ENCODE results near the gene PLAAT4.

Gene PLAAT4, protein sequence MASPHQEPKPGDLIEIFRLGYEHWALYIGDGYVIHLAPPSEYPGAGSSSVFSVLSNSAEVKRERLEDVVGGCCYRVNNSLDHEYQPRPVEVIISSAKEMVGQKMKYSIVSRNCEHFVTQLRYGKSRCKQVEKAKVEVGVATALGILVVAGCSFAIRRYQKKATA

DNA sequence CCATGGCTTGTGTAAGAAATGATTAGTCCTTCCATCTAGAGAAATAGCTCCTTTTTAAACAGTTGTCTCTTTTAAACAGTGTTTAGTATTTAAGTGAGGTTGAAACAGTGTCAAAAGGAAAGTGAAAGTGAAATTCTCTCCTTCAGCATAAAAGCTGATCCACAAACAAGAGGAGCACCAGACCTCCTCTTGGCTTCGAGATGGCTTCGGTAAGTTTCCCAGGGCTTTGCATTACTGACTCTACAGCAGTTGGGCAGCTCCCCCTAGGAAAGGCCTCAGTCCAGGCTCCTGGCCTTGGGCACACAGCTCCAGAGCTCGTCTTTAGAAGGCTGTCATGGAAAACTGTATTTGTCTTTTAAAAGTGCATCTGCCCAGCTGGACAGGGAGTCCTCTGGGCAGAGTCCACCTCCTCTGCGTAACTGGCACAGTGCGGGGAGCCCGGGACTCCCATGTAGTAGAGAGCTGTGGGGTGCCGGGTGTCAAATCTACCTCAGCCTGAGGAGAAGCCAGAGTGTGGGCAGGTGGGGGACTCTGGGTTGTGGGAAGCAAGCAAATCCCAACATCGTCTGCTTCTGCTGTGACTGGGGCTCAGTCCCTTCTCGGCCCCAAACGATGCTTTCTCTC is at the start of gene PLAAT4:
Gene PLAAT4 (plus strand): TSS at position 140 of the 624 bp plus-strand sequence. CDS start 61 bp downstream, at position 201.
- no peak for DNase-seq (ENCODE audit: low spot score)

- DNase-seq (ENCODE audit: low spot score), result no peak
Measured at GRCh38 chr11:63488789-63489188, 47.8 kb upstream of the PLAAT4 start.

DNA sequence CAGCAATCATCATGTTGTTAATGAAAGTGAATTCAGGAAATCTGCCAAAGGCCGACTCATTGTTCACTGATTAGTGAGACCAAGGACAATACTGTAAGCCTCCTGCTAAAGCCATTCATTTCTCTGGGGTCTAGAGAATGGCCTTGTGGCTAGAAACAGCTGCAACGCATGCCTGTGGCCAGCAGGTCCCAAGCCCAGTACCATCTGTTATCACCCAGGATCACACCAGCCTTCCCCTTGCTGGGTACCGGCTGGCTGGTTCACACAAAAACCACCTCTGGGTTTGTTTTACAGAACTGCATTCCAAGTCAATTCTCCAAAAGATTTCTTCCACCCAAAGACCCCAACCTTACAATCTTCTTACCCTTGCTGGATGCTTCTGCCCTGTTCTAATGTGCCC is 46.7 kb upstream of the PLAAT4 start:
- DNase-seq (ENCODE audit: low spot score), result no peak

GRCh38 chr11:63490551-63491239 is 45.9 kb upstream of the PLAAT4 start, which contains the start of gene PLAAT5:
Gene PLAAT5 (minus strand): TSS chr11:63491167. CDS start chr11:63491034, 133 bp downstream.
- DNase-seq (ENCODE audit: low spot score), result peak; percentile 73

DNA sequence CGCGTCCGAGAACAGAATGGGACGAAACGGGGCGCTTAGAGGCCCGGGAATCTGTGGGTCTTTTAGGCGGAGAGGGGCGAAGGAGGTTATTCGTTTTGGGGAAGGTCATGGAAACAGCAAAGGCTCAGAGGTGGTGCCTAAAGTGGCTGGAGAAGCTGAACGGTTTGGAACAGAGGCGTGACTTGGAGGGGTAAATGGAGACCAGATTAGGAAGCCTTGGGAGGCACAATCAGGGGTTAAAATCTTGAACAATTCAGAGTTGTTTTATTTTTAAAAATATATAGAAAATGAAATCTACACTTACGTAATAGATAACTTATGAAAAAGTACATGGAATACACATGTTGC is 45.4 kb upstream of the PLAAT4 start:
- DNase-seq (ENCODE audit: low spot score), result no peak

DNA sequence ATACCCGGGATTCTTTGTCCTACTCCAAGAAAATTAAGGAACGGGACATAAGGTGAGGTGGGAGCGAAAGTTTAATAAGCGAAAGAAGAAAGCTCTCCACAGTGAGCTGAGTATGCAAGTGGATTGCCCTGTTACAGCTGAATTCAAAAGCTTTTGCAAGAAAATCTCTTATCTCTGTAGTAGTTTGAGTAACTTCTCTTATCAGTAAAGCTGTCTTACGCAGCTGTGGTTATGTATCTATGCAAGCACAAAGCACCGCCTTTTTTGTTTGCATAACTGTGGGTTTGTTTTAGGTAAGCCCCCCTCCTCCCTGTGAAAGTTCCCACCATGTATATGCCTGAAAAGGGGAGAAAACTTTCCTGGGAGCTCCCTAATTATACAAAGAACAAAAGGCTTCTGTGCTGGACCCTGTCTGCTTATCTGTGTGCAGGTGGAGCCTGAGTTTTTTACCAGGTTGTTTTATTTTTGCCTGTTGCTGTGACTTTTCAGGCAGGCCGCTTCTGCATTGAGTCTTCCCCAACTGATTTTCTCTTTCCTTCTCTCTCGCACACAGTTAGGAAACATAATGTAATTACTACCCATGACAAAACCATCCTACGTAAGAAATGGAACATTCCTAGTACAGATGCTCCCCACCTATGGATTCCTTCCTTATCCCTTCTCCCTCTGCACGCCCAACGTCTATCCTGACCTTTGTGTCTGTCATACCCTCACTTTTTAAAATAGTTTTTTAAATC is 44.8 kb upstream of the PLAAT4 start:
- no peak for DNase-seq (ENCODE audit: low spot score)

- no peak for DNase-seq (ENCODE audit: low spot score)
Measured at GRCh38 chr11:63492441-63492840, 44.2 kb upstream of the PLAAT4 start.

GRCh38 chr11:63493127-63493526 is 43.5 kb upstream of the PLAAT4 start:
- DNase-seq (ENCODE audit: low spot score), result no peak

GRCh38 chr11:63494975-63495374 is 41.6 kb upstream of the PLAAT4 start:
- DNase-seq (ENCODE audit: low spot score), result no peak

DNA sequence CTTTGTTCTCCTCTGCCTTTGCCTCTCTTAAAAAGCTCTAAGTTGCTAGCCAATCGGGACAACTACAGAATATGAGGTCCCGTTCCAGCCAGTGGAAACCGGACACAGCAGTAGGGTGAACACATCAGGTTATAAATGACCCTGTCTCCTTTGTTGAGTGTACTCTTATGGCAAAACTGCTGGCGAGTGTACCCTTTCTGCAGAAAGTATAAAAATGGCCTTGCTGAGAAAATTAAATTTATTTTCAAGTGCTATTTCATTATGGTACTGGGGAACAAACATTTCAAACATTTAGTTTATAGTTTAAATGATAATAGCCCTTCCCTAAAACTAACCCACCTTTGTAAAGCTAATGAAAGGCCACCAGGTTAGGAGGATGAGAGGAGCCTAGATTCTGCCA is 36.7 kb upstream of the PLAAT4 start:
- no peak for DNase-seq (ENCODE audit: low spot score)

DNA sequence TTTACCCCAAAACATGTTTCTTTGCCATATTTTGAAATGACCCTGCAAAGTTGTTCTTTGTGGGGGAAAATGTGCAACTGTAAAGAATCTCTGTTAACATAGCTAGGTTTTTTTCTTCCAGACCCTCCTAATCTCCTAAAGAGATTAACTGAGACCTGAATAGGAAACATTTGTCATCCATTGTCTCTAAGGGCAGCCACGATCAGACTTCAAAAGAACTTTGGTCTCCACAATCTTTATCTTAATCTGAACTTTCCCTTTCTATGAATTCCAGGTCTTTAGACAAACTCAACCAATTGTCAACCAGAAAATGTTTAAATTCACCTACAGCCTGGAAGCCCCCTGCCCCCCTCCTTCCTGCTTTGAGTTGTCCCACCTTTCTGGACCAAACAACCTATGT is 35.4 kb upstream of the PLAAT4 start:
- DNase-seq (ENCODE audit: low spot score), result no peak

GRCh38 chr11:63502252-63502820 is 34.3 kb upstream of the PLAAT4 start:
- no peak for DNase-seq (ENCODE audit: low spot score)

DNA sequence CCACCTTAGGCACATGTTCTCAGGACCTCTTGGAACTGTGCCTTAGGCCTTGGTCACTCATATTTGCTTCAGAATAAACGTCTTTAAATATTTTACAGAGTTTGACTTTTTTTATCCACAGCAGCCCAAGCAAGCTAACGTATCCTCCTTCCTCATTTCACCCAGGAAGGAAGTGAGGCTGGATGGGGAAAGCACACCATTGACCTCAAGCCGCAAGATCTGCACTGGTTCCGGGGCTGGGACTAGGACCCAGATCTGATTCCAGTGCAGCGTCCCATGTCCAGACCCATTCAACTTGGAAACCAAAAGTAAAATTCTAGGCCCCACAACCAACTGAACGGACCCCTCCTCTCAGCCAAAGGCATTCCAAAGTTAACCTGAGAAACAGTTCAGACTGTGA is 33.1 kb upstream of the PLAAT4 start:
- DNase-seq (ENCODE audit: low spot score), result no peak

DNA sequence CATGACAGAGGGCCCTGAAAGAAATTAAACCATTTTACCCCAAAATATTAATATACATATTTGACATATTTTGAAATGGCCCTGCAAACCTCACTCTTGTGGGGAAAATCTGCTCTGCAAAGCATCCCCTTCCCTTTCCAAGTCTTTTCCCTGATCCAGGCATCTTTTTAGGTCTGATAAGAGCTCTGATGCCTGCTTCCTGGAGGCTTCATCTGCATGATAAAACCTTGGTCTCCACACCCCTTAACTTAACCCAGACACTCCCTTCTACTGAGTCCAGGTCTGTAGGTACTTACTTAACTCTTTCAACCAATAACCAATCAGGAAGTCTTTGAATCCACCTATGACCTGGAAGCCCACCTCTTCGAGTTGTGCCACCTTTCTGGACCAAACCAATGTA is 32.6 kb upstream of the PLAAT4 start:
- DNase-seq (ENCODE audit: low spot score), result no peak

DNA sequence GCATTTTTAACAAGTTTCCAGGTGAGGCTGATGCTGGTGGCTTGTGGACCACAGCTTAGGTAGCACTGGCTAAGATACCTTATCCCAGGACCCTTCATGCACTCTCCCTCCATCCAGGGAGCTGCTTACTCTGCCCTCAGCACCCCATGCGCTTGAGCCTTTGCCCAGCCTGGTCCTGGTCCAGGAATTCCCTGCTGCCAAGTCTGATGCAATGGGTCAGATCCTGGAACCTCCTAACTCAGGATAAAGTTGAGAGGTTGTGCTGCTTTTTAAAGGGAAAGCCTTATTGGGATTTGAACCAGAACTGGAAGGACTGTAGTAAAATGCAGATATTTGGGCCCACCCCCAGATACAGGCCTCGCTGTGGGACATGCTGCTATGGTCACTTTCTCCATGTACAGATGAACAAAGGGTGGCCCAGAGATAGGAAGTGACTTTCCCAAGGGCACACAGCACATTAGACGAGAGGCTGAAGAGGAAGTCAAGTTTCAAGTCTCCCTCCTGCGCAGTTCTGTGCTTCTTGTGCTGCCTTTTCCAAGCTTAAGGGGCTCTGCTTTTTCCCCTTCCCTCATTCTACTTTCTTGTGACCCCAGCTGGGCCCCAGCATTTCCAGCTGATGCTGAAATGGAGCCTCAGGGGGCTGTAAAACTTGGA is 31.5 kb upstream of the PLAAT4 start:
- no peak for DNase-seq (ENCODE audit: low spot score)

DNA sequence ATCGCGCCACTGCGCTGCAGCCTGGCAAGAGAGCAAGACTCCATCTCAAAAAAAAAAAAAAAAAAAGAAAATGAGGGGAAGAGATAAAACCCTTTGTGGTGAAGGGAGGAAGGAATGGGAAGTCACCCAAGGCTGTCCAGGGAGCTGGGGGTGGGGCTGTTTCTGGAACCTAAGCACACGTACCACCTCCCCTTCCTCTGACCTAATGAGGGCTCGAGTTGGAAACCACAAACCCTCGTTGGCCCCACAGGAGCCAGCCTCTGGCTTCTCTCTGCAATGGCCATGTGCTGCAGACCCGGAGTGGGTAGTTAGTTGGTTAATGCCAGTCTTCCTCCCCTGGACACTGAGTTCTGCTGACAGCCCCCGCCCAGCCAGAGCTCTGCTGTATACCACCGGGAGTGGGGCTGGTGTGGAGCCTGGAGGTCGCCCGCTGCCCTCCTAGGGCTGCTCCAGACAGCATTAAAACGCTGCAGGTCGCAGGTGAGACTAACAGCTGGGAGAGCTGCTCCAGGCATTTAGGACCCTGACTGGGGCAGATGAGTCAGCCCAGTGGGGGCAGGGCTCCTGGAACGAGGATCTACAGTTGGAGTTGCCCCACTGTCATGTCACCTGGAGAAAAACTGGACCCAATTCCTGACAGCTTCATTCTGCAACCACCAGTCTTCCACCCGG is 30.6 kb upstream of the PLAAT4 start, which contains the start of gene LGALS12:
Gene LGALS12 (plus strand): TSS at position 228 of the 672 bp plus-strand sequence. CDS start 375 bp downstream, at position 603.
- no peak for DNase-seq (ENCODE audit: low spot score)

DNA sequence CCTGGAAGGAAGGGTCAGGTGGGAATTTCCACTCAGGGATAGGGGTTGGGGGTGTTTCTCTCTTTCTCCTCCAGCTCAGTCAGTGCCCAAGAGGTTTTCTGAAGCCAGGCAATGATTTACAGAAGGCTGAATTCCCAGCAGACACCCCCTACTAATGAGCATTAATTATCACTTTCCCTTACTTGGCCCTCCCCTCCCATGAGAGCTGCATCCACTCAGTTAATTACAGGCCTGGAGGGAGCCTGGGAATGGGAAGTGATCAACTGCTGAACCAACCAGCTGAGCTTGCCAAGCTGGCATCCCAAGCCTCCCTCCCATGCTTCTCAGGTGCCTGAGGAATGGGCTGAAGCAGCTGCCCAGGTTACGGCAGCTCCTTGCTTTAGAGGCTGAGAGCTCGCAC is 29.7 kb upstream of the PLAAT4 start:
- no peak for DNase-seq (ENCODE audit: low spot score)

DNA sequence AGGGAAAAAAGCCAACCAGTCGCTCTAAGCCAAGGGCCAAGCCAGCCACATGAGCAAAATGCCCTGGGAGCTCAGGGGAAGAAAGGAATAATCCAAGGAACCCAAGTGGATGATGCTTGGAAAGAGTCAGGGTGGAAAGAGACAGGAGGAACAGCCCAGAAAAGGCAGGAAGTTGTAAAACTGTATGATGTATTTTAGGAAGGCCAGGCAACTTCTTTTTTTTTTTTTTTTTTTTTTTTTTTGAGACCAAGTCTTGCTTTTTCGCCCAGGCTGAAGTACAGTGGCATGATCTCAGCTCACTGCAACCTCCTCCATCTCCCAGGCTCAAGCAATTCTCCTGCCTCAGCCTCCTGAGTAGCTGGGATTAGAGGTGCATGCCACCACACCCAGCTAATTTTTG is 29.1 kb upstream of the PLAAT4 start:
- DNase-seq (ENCODE audit: low spot score), result no peak

DNA sequence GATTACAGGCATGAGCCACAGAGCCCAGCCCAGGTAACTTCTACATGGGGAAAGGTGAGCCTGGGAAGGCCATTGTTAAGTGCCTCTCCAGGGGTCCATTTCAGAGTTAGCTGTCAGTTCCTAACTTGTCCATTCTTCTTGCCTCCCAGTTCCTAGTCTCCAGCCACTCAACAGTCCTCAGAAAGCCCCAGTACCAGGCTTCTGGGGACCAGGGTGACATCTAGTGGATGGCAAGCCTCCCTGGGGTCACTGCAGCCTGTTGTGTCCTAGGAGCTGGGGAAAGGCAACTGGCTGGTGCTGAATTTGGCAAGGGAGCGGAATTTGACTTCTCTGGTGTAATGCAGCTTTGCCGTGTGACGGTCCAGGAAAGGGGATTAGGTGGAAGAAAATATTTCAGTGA is 28.6 kb upstream of the PLAAT4 start:
- DNase-seq (ENCODE audit: low spot score), result no peak

DNA sequence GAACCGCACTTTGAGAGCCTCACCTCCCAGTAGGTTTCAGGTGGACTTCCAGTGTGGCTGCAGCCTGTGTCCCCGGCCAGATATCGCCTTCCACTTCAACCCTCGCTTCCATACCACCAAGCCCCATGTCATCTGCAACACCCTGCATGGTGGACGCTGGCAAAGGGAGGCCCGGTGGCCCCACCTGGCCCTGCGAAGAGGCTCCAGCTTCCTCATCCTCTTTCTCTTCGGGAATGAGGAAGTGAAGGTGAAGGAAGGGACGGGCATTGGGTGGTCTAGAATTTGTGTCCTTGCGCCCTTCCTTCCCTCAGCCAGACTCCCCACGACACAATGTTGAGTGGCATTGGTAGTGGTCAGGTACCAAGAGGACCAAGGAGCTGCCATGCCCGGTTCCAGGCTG is 27.9 kb upstream of the PLAAT4 start:
- no peak for DNase-seq (ENCODE audit: low spot score)

DNA sequence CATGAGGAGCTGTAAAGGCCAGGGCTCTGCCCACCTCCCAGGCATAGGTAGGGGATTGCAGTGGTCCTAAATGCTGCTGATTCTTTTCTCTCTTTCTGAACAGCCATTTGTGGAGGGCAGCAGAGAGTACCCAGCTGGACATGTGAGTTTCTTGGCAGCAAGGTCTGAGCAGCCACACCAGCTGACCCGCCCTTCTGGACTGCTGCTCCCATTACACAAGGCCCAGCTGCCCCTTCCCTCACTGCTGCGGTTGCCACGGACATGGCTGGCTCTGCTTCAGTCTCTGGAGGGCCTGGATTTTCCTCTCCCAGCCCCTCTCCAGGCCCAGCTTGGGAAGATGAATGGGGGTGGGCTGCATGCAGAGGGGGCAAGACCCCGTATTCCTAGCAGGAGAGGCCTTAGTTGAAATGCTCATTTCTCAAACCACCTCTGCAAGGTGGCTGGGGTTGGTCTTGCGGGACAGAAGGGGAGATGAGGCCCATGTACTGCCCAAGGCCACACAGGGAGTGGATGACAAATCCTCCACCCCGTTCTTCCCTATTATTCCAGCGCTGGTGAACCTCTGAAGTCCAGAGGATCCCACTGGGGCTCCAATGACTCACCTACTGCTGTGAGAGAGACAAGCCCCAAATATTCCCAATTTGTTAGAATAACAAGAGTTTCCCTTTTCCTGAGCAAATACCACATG is 26.1 kb upstream of the PLAAT4 start:
- no peak for DNase-seq (ENCODE audit: low spot score)
